ENCODE results near the gene ITM2C. TPM values are rescaled to one million over a fixed set of nuclear protein-coding genes. Genes with fewer than 3 reads are reported as not detected.

The ITM2C gene
- polyA plus RNA-seq, 1 donor (not counting 4 experiments of a cell fraction or from before 2014, with no cell fraction given), result 55.0 TPM

DNA sequence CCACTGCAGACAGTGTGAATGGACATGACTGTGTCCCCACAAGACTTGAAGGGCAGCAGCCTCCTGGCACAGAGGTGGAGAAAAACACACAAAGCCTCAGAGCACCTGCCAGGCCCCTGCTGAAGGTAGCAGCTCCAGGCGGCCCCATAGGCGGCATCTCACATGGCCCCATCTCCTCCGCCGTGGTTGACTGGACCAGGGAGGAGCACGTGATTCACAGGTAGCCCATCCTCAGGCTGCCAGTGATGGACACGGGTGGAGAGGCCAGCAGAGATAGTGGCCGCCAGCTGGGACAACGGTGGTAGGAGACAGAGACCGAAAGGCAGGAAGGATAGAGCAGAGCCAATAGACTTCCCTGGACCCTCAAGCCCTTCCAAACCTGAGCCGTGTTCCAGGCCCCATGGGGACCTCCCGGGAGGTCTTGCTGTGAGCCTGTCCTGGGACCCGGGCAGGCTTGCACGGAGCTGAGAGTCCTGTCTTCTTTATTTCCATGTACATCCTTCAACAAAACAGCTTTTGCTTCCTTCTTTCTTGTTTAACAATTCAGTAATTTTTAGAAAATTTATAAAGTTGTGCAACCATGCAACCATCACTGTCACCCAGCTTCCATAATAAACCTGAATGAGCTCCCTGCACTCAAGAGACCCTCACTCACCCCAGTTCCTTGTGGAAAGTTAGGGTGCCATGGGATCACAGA, 33.4 kb downstream of the ITM2C start:
- TF ChIP-seq, protein P1, sequence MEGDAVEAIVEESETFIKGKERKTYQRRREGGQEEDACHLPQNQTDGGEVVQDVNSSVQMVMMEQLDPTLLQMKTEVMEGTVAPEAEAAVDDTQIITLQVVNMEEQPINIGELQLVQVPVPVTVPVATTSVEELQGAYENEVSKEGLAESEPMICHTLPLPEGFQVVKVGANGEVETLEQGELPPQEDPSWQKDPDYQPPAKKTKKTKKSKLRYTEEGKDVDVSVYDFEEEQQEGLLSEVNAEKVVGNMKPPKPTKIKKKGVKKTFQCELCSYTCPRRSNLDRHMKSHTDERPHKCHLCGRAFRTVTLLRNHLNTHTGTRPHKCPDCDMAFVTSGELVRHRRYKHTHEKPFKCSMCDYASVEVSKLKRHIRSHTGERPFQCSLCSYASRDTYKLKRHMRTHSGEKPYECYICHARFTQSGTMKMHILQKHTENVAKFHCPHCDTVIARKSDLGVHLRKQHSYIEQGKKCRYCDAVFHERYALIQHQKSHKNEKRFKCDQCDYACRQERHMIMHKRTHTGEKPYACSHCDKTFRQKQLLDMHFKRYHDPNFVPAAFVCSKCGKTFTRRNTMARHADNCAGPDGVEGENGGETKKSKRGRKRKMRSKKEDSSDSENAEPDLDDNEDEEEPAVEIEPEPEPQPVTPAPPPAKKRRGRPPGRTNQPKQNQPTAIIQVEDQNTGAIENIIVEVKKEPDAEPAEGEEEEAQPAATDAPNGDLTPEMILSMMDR (optimal IDR thresholded peaks at IDR 0.05 in 1 of 3, IDR thresholded peaks at IDR 0.05 in 1 of 3, conservative IDR thresholded peaks at IDR 0.05 in 1 of 3; ENCODE audit: extremely low read depth in 1 of 3, insufficient read depth in 2 of 3, low read length in 3 of 3), result no peak
- no peak for TF ChIP-seq EZH2 (IDR thresholded peaks at IDR 0.05; ENCODE audit: low read length)
- no peaks in the 10 kb centered on the region for H3K9me3 ChIP-seq (ENCODE audit: control insufficient read depth, low read depth, low read length)
- no peaks in the 10 kb centered on the region for H4K20me1 ChIP-seq (ENCODE audit: control insufficient read depth, extremely low read depth, insufficient read depth, low read length)
- H3K9ac ChIP-seq (ENCODE audit: control insufficient read depth, extremely low read depth, insufficient read depth, low read length), result no peak overlapping the region
- H3K4me2 ChIP-seq (ENCODE audit: control insufficient read depth, extremely low read depth, insufficient read depth, low read depth, low read length), result no peak overlapping the region
- no peak overlapping the region for H2AFZ ChIP-seq (ENCODE audit: control insufficient read depth, low read length)
- no peaks in the 10 kb centered on the region for H3K79me2 ChIP-seq (ENCODE audit: control insufficient read depth, insufficient read depth, low read length)
- no peak overlapping the region for H3K4me3 ChIP-seq (ENCODE audit: control insufficient read depth in 2 of 3, extremely low read depth in 1 of 3, insufficient read depth in 2 of 3, low read depth in 1 of 3, low read length in 3 of 3)
- FAIRE-seq, result no peak
- no peak for DNase-seq (ENCODE audit: low read depth, low spot score)
- H3K27me3 ChIP-seq (ENCODE audit: control insufficient read depth, extremely low read depth, insufficient read depth, low read length), result peaks cover 18% of the 10 kb centered on the region
- H3K9me1 ChIP-seq (ENCODE audit: control insufficient read depth, extremely low read depth, insufficient read depth, low read length), result no peaks in the 10 kb centered on the region
- no peak overlapping the region for H3K27ac ChIP-seq (ENCODE audit: control insufficient read depth, insufficient read depth, low read length)
- dilution Hi-C loops (cut with MboI; ENCODE audit: extremely low pct_ligation_motif_present, low sequenced_read_pairs), result no loop called here
- H3K4me1 ChIP-seq (ENCODE audit: control insufficient read depth, extremely low read depth, insufficient read depth, low read length), result no peaks in the 10 kb centered on the region
- H3K36me3 ChIP-seq (ENCODE audit: control insufficient read depth in 2 of 2, extremely low read depth in 1 of 2, insufficient read depth in 2 of 2, low read length in 2 of 2), result no peaks in the 10 kb centered on the region

DNA sequence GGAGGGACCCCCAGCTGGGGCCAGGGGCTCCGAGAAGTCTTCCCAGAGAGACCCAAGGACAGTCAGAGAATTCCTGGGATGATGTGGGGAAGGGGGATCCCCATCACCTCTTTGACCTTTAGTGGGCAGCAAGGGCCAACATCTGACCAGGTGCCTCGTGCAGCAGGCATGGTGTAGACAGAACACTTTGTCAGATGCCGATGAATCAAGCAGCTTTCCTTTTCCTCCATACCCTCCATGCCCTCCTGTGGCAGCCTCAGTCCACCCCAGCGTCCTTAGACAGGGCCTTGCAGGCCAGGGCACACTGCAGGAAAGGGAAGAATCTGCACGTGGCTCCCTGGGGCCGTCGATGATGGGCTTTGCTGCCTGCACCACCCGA, 34.0 kb downstream of the ITM2C start:
- H3K27ac ChIP-seq (ENCODE audit: control insufficient read depth, insufficient read depth, low read length), result no peak overlapping the region
- FAIRE-seq (no peak), DNase-seq (ENCODE audit: low read depth, low spot score) (no peak)
- no peaks in the 10 kb centered on the region for H4K20me1 ChIP-seq (ENCODE audit: control insufficient read depth, extremely low read depth, insufficient read depth, low read length)
- no peaks in the 10 kb centered on the region for H3K36me3 ChIP-seq (ENCODE audit: control insufficient read depth in 2 of 2, extremely low read depth in 1 of 2, insufficient read depth in 2 of 2, low read length in 2 of 2)
- no peaks in the 10 kb centered on the region for H3K9me1 ChIP-seq (ENCODE audit: control insufficient read depth, extremely low read depth, insufficient read depth, low read length)
- H3K4me3 ChIP-seq (ENCODE audit: control insufficient read depth in 2 of 3, extremely low read depth in 1 of 3, insufficient read depth in 2 of 3, low read depth in 1 of 3, low read length in 3 of 3), result no peak overlapping the region
- dilution Hi-C loops (cut with MboI; ENCODE audit: extremely low pct_ligation_motif_present, low sequenced_read_pairs), result no loop called here
- no peaks in the 10 kb centered on the region for H3K9me3 ChIP-seq (ENCODE audit: control insufficient read depth, low read depth, low read length)
- H3K27me3 ChIP-seq (ENCODE audit: control insufficient read depth, extremely low read depth, insufficient read depth, low read length), result peaks cover 14% of the 10 kb centered on the region
- TF ChIP-seq EZH2 (IDR thresholded peaks at IDR 0.05; ENCODE audit: low read length), result no peak
- TF ChIP-seq, protein P1 (optimal IDR thresholded peaks at IDR 0.05 in 1 of 3, IDR thresholded peaks at IDR 0.05 in 1 of 3, conservative IDR thresholded peaks at IDR 0.05 in 1 of 3; ENCODE audit: extremely low read depth in 1 of 3, insufficient read depth in 2 of 3, low read length in 3 of 3), result no peak
- no peak overlapping the region for H2AFZ ChIP-seq (ENCODE audit: control insufficient read depth, low read length)
- no peaks in the 10 kb centered on the region for H3K79me2 ChIP-seq (ENCODE audit: control insufficient read depth, insufficient read depth, low read length)
- H3K9ac ChIP-seq (ENCODE audit: control insufficient read depth, extremely low read depth, insufficient read depth, low read length), result no peak overlapping the region
- no peaks in the 10 kb centered on the region for H3K4me1 ChIP-seq (ENCODE audit: control insufficient read depth, extremely low read depth, insufficient read depth, low read length)
- no peak overlapping the region for H3K4me2 ChIP-seq (ENCODE audit: control insufficient read depth, extremely low read depth, insufficient read depth, low read depth, low read length)
